SK-N-SH treated with all-trans-retinoic acid at 6 μM for 48 hours (cell line): ENCODE measurements around the gene JADE3.

Experiments
- ATAC-seq: fragments of 200-7000 bp; cut with Tn5 transposase; 3 replicates; pipeline ENCODE4 v1.9.1; 2020; ENCODE audit warnings: mild to moderate bottlenecking, moderate library complexity
- ARNTL ChIP-seq: fragments of 450-650 bp; formaldehyde crosslinking; IDR thresholded peaks from 2 replicates; pipeline ENCODE4 v1.5.0; 2020; ENCODE audit warnings: low read depth, mild to moderate bottlenecking, moderate library complexity, borderline replicate concordance
- BACH2 ChIP-seq: fragments of 250-450 bp; sonication (Bioruptor Pico); IDR thresholded peaks from 2 replicates; pipeline ENCODE4 v1.9.0; 2021; ENCODE audit warnings: mild to moderate bottlenecking, borderline replicate concordance
- CSDC2 ChIP-seq: fragments of 250-450 bp; sonication (Bioruptor Pico); IDR thresholded peaks from 2 replicates; pipeline ENCODE4 v1.5.0; 2020; ENCODE audit warnings: mild to moderate bottlenecking, moderate library complexity
- CSRNP3 ChIP-seq: fragments of 250-450 bp; sonication (Bioruptor Pico); IDR thresholded peaks from 2 replicates; pipeline ENCODE4 v1.5.1; 2021; ENCODE audit warnings: mild to moderate bottlenecking, moderate library complexity
- ESRRG ChIP-seq: fragments of 250-450 bp; sonication (Bioruptor Pico); IDR thresholded peaks from 2 replicates; pipeline ENCODE4 v1.6.1; 2021; ENCODE audit warnings: mild to moderate bottlenecking
- GLIS3 ChIP-seq: fragments of 250-450 bp; sonication (Bioruptor Pico); IDR thresholded peaks from 2 replicates; pipeline ENCODE4 v1.5.0; 2020; ENCODE audit warnings: mild to moderate bottlenecking, moderate library complexity
- ISL1 ChIP-seq: fragments of 250-450 bp; sonication (Bioruptor Pico); IDR thresholded peaks from 2 replicates; pipeline ENCODE4 v2.1.2; 2022; ENCODE audit warnings: mild to moderate bottlenecking, moderate library complexity
- OSR1 ChIP-seq: fragments of 250-450 bp; sonication (Bioruptor Pico); IDR thresholded peaks from 2 replicates; pipeline ENCODE4 v1.8.0; 2022; ENCODE audit warnings: moderate library complexity, mild to moderate bottlenecking, inconsistent platforms
- PATZ1 ChIP-seq: fragments of 250-450 bp; sonication (Bioruptor Pico); IDR thresholded peaks from 2 replicates; pipeline ENCODE4 v1.8.0; 2020; ENCODE audit warnings: mild to moderate bottlenecking, moderate library complexity, borderline replicate concordance
- POU6F1 ChIP-seq: fragments of 250-450 bp; sonication (Bioruptor Pico); IDR thresholded peaks from 2 replicates; pipeline ENCODE4 v1.8.0; 2021; ENCODE audit warnings: low read depth, mild to moderate bottlenecking, moderate library complexity, borderline replicate concordance
- PPARA ChIP-seq: fragments of 250-450 bp; sonication (Bioruptor Pico); IDR thresholded peaks from 2 replicates; pipeline ENCODE4 v1.5.0; 2020; ENCODE audit warnings: mild to moderate bottlenecking, borderline replicate concordance
- SNAI2 ChIP-seq: fragments of 250-450 bp; sonication (Bioruptor Pico); IDR thresholded peaks from 2 replicates; pipeline ENCODE4 v1.5.0; 2020; ENCODE audit warnings: mild to moderate bottlenecking, moderate library complexity
- TOX ChIP-seq: fragments of 250-450 bp; sonication (Bioruptor Pico); IDR thresholded peaks from 2 replicates; pipeline ENCODE4 v1.8.0; 2021; ENCODE audit warnings: mild to moderate bottlenecking, moderate library complexity, borderline replicate concordance
- ZC3H10 ChIP-seq: fragments of 250-450 bp; sonication (Bioruptor Pico); IDR thresholded peaks from 2 replicates; pipeline ENCODE4 v1.5.1; 2021; ENCODE audit warnings: mild to moderate bottlenecking, moderate library complexity
- ZFP3 ChIP-seq: fragments of 250-450 bp; sonication (Bioruptor Pico); IDR thresholded peaks from 2 replicates; pipeline ENCODE4 v1.5.0; 2020; ENCODE audit warnings: mild to moderate bottlenecking, moderate library complexity
- ZFP30 ChIP-seq: fragments of 450-650 bp; formaldehyde crosslinking; IDR thresholded peaks from 2 replicates; pipeline ENCODE4 v1.5.0; 2022; ENCODE audit warnings: mild to moderate bottlenecking, moderate library complexity
- ZNF565 ChIP-seq: fragments of 450-650 bp; formaldehyde crosslinking; conservative IDR thresholded peaks from 2 replicates; pipeline ENCODE4 v1.5.0; 2020; ENCODE audit warnings: low read depth, mild to moderate bottlenecking, moderate library complexity
- ZNF70 ChIP-seq: fragments of 450-650 bp; formaldehyde crosslinking; IDR thresholded peaks from 2 replicates; pipeline ENCODE4 v1.5.0; 2020; ENCODE audit warnings: mild to moderate bottlenecking, moderate library complexity
- ZNF8 ChIP-seq: fragments of 450-650 bp; formaldehyde crosslinking; IDR thresholded peaks from 2 replicates; pipeline ENCODE4 v1.5.0; 2020; ENCODE audit warnings: mild to moderate bottlenecking, moderate library complexity
- TF ChIP-seq, protein P1 (sequence below): fragments of 250-450 bp; sonication (Bioruptor Pico); IDR thresholded peaks from 2 replicates; pipeline ENCODE4 v1.5.1; 2020; ENCODE audit warnings: low read depth, mild to moderate bottlenecking, moderate library complexity
- TF ChIP-seq, protein P2 (sequence below): fragments of 250-450 bp; sonication (Bioruptor Pico); IDR thresholded peaks from 2 replicates; pipeline ENCODE4 v1.5.0; 2020; ENCODE audit warnings: mild to moderate bottlenecking, moderate library complexity

The JADE3 gene

DNA sequence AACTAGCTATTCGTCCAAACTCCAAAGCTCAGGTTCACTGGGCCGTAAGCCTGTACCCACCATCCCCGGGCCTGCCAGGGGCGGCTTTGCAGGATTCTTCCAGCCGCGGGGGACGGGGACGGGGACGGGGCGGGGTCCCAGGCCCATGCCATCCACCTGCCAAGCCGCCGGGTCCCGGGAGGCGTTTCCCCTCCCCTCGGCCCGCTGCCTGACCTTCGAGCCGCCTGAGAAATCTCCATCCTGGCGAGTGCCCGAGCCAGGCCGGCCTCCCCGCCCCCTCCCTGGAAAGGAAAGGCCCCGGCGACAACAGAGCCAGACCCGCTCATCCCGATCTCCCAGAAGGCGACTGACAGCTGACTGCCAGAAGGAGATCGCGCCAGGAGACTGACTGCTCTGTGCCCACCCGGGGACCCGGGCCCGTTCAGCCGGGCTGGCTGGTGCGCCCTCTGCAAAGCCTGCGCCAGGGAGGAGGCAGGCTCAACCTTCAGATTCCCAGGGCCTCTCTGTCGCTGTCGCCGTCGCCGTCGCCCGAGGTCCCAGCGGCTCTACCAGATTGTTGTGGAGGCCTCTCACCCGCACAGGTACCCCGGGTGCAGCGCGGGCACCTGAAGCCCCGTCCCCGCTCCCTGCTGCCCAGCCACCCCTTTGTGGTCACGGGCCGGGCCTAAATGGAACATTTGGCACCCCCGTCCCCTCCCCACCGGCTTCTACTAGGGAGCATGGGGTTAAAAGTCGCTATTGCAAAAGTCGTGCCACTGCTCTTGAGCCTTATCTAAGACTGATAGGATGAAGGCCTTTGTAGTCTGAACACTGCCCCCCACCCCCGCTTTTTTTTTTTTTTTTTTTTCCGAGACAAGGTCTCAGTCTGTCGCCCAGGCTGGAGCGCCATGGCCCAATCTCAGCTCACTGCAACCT is 166.2 kb downstream of the JADE3 start, which contains the start of gene RGN:
TSS of gene RGN (plus strand) at position 315 of the 915 bp plus-strand sequence. CDS start 2,702 bp downstream, outside the sequence.
- no peak for ATAC-seq
- TF ChIP-seq SNAI2 (CRISPR knock-in tag) (no peak), PPARA (CRISPR knock-in tag) (no peak), BACH2 (CRISPR knock-in tag) (no peak), ISL1 (no peak), ESRRG (CRISPR knock-in tag) (no peak), ZC3H10 (CRISPR knock-in tag) (no peak), POU6F1 (no peak), ZNF565 (CRISPR knock-in tag) (no peak), CSDC2 (CRISPR knock-in tag) (no peak), ZNF8 (CRISPR knock-in tag) (no peak), TOX (no peak), GLIS3 (CRISPR knock-in tag) (no peak)
- TF ChIP-seq, protein P1, sequence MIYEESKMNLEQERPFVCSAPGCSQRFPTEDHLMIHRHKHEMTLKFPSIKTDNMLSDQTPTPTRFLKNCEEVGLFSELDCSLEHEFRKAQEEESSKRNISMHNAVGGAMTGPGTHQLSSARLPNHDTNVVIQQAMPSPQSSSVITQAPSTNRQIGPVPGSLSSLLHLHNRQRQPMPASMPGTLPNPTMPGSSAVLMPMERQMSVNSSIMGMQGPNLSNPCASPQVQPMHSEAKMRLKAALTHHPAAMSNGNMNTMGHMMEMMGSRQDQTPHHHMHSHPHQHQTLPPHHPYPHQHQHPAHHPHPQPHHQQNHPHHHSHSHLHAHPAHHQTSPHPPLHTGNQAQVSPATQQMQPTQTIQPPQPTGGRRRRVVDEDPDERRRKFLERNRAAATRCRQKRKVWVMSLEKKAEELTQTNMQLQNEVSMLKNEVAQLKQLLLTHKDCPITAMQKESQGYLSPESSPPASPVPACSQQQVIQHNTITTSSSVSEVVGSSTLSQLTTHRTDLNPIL (CRISPR knock-in tag), result no peak

DNA sequence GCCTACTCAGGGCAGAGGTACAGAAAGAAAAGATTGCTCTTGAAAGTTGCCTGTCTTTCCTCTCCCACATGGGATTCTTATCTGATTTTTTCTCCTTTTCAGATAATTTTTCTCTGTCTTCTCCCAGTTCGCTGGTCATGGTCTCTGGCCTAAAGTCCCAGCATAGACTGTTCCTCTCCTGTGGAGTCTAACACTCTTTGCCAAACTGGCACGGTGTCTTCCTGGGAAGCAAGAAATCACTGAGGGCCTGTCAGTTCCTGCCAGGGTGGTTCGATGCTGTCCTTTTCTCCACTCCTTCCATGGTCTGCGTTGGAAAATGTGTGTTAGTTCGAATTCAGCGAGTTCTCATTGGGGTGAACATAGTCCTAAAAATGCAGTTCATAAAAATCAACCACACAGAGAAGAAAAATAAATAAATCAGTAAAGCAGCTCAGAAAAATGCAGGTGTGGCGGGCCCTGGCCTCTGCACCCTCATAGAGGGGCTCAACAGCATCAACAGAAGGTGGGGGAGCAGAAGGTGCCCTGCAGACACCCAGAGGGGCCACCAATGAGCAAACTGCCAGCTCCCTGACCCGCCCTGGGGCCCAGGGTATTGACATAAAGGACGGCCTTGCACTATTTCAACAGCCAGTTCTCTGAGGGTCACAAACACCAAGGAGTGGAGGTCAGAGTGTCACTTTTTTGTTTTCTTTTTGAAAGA is 168.1 kb downstream of the JADE3 start:
- no peak for ATAC-seq
- TF ChIP-seq ZFP3 (CRISPR knock-in tag), result no peak
- TF ChIP-seq ZNF565 (CRISPR knock-in tag), result no peak
- TF ChIP-seq ISL1, result no peak
- no peak for TF ChIP-seq POU6F1
- TF ChIP-seq SNAI2 (CRISPR knock-in tag), result no peak
- no peak for TF ChIP-seq CSRNP3 (CRISPR knock-in tag)
- no peak for TF ChIP-seq PATZ1 (CRISPR knock-in tag)
- TF ChIP-seq CSDC2 (CRISPR knock-in tag), result no peak
- TF ChIP-seq PPARA (CRISPR knock-in tag), result no peak
- TF ChIP-seq, protein P1 (CRISPR knock-in tag), result no peak
- TF ChIP-seq TOX, result no peak
- TF ChIP-seq ZNF8 (CRISPR knock-in tag), result no peak
- TF ChIP-seq OSR1 (CRISPR knock-in tag), result no peak
- TF ChIP-seq ARNTL (CRISPR knock-in tag), result no peak
- no peak for TF ChIP-seq ZFP30 (CRISPR knock-in tag)
- no peak for TF ChIP-seq BACH2 (CRISPR knock-in tag)
- no peak for TF ChIP-seq ESRRG (CRISPR knock-in tag)
- no peak for TF ChIP-seq ZNF70
- TF ChIP-seq, protein P2, sequence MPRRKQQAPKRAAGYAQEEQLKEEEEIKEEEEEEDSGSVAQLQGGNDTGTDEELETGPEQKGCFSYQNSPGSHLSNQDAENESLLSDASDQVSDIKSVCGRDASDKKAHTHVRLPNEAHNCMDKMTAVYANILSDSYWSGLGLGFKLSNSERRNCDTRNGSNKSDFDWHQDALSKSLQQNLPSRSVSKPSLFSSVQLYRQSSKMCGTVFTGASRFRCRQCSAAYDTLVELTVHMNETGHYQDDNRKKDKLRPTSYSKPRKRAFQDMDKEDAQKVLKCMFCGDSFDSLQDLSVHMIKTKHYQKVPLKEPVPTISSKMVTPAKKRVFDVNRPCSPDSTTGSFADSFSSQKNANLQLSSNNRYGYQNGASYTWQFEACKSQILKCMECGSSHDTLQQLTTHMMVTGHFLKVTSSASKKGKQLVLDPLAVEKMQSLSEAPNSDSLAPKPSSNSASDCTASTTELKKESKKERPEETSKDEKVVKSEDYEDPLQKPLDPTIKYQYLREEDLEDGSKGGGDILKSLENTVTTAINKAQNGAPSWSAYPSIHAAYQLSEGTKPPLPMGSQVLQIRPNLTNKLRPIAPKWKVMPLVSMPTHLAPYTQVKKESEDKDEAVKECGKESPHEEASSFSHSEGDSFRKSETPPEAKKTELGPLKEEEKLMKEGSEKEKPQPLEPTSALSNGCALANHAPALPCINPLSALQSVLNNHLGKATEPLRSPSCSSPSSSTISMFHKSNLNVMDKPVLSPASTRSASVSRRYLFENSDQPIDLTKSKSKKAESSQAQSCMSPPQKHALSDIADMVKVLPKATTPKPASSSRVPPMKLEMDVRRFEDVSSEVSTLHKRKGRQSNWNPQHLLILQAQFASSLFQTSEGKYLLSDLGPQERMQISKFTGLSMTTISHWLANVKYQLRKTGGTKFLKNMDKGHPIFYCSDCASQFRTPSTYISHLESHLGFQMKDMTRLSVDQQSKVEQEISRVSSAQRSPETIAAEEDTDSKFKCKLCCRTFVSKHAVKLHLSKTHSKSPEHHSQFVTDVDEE (CRISPR knock-in tag), result no peak
- no peak for TF ChIP-seq ZC3H10 (CRISPR knock-in tag)
